GM18517 (cell line): ENCODE data around the gene NFATC2.
"Not testable (repeated sequence)": the region's sequence is repeated elsewhere in the genome, so short reads cannot be mapped to it uniquely, and the experiment has no call there.

Experiments
- ATAC-seq: cut with Tn5 transposase; IDR thresholded peaks from one replicate; pipeline ENCODE4 v1.9.1; 2021; ENCODE audit warnings: mild to moderate bottlenecking, moderate library complexity; ENCODE audit not compliant: unreplicated experiment

The NFATC2 gene

GRCh38 chr20:51363813-51364212 lies 178.7 kb downstream of the NFATC2 start:
- ATAC-seq, result no peak

GRCh38 chr20:51363378-51363777 lies 179.1 kb downstream of the NFATC2 start:
- peak; percentile 72 for ATAC-seq

- no peak for ATAC-seq
Measured at GRCh38 chr20:51362254-51362653, 180.3 kb downstream of the NFATC2 start.

- no peak for ATAC-seq
Measured at GRCh38 chr20:51361258-51361657, 181.3 kb downstream of the NFATC2 start.

GRCh38 chr20:51360451-51361201 lies 181.9 kb downstream of the NFATC2 start:
- no peak for ATAC-seq

- no peak for ATAC-seq
Measured at GRCh38 chr20:51359947-51360346, 182.6 kb downstream of the NFATC2 start.

- ATAC-seq, result no peak
Measured at GRCh38 chr20:51359401-51359800, 183.1 kb downstream of the NFATC2 start.

- no peak for ATAC-seq
Measured at GRCh38 chr20:51358032-51358724, 184.3 kb downstream of the NFATC2 start.

- no peak for ATAC-seq
Measured at GRCh38 chr20:51357543-51357942, 185.0 kb downstream of the NFATC2 start.

- no peak for ATAC-seq
Measured at GRCh38 chr20:51356871-51357270, 185.6 kb downstream of the NFATC2 start.

- no peak for ATAC-seq
Measured at GRCh38 chr20:51354769-51355319, 187.7 kb downstream of the NFATC2 start.

GRCh38 chr20:51354191-51354768 lies 188.2 kb downstream of the NFATC2 start:
- no peak for ATAC-seq

GRCh38 chr20:51353491-51353890 lies 189.0 kb downstream of the NFATC2 start:
- ATAC-seq, result no peak

- ATAC-seq, result no peak
Measured at GRCh38 chr20:51352791-51353190, 189.7 kb downstream of the NFATC2 start.

GRCh38 chr20:51350941-51351631 lies 191.4 kb downstream of the NFATC2 start:
- no peak for ATAC-seq

- no peak for ATAC-seq
Measured at GRCh38 chr20:51348876-51349275, 193.6 kb downstream of the NFATC2 start.

GRCh38 chr20:51347831-51348230 lies 194.7 kb downstream of the NFATC2 start:
- no peak for ATAC-seq

- no peak for ATAC-seq
Measured at GRCh38 chr20:51346686-51347485, 195.6 kb downstream of the NFATC2 start.

- no peak for ATAC-seq
Measured at GRCh38 chr20:51345601-51346101, 196.9 kb downstream of the NFATC2 start.

- ATAC-seq, result not testable (repeated sequence)
Measured at GRCh38 chr20:51343802-51344201, 198.7 kb downstream of the NFATC2 start.
